Measurements from ENCODE around the gene RALGPS2. TPM values are rescaled to one million over a fixed set of nuclear protein-coding genes. Genes with fewer than 3 reads are reported as not detected.
"Not testable (repeated sequence)": the region's sequence is repeated elsewhere in the genome, so short reads cannot be mapped to it uniquely, and the experiment has no call there.

Gene RALGPS2
- total RNA-seq, 2 experiments from 2014 or later = 1.3 to 1.9 TPM

GRCh38 chr1:178847919-178848318 lies 122.9 kb downstream of the RALGPS2 start:
- CTCF ChIA-PET, POLR2A ChIA-PET: not testable (repeated sequence)

DNA sequence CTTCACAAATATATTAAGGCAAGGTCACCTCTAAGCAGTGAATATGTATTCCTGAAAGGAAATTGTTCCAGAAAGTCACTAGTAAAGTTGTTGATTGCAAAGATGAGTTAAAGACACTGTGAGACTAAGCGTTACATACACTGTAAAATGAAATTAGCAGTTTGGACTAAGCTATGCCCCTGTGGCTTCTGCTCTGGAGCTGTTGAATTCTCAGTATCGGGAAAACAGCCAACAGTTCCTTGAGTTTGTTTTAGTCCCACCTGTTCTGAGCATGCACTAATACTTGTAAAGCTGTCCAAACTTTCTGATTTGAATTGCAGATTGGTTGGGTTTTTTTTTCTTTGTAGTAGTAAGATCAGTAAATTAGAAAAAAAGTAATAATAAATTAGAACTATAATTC lies 124.9 kb downstream of the RALGPS2 start:
- POLR2A ChIA-PET = no interaction called here
- CTCF ChIA-PET = no interaction called here

DNA sequence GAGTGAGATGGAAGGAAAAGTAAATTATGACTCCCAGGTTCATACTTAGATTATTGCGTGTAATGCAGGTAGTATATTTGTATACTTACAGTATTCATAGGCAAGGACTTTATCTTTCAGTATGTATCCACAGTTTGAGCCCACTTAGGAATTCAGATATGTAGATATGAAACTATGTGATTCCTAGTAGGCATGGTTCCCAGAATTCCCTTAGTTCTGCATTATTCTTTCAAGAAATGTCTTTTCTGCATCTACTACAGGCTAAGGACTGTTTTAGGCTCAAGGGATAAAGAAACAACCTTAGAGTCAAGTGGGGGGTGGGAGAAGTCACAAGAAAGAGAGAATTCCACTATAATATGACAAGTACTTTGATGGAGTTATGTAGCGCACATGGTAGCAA lies 132.1 kb downstream of the RALGPS2 start:
- POLR2A ChIA-PET = no interaction called here
- CTCF ChIA-PET = no interaction called here

DNA sequence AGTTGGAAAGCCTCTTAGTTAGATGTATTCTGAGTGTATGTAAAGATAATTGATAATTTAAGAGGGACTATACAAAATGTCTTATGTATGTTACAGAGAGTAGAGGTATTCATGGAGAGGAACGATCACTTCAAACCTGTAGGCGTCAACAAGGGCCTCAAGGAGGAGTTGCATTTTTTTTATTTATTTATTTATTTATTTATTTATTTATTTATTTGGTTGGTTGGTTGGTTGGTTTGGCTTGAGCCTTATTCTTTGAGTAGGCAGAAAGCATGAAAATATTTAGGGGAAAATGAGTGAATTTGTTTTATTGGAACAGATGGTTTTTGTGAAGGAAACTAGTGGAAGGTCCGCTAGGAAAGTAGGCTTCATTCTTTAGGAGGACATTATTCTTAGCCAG lies 137.4 kb downstream of the RALGPS2 start:
- CTCF ChIA-PET = no interaction called here
- POLR2A ChIA-PET = no interaction called here

- ChIA-PET CTCF (no interaction called here), POLR2A (no interaction called here)
Observed at GRCh38 chr1:178862864-178863263, 137.8 kb downstream of the RALGPS2 start.

GRCh38 chr1:178864326-178864725 lies 139.3 kb downstream of the RALGPS2 start:
- CTCF ChIA-PET = no interaction called here

GRCh38 chr1:178867670-178868069 lies 142.6 kb downstream of the RALGPS2 start:
- CTCF ChIA-PET = no interaction called here

More at GRCh38 chr1:178864326-178864725, 139.3 kb downstream of the RALGPS2 start:
- POLR2A ChIA-PET = no interaction called here

GRCh38 chr1:178868706-178869105 lies 143.7 kb downstream of the RALGPS2 start:
- ChIA-PET POLR2A (no interaction called here), CTCF (no interaction called here)

More at GRCh38 chr1:178867670-178868069, 142.6 kb downstream of the RALGPS2 start:
- POLR2A ChIA-PET = no interaction called here

- ChIA-PET POLR2A (no interaction called here), CTCF (no interaction called here)
Observed at GRCh38 chr1:178869119-178869697, 144.2 kb downstream of the RALGPS2 start.

DNA sequence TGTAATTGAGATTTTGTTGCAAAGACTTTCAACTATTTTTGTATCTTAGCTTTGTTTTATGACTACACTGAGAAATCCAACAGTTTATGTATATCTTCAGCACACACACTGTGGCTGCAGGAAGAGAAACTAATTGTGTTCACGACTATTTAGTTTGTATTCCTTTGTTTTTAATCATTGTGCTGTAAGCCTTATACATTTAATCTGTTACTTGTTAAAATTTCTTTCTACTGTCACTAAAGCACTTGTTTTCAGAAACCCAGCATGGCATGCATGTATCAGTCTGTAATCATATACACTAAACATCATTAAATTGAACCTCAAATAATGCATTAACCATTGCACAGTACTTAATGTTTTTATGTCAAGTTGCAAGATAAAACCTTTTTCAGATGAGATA lies 145.2 kb downstream of the RALGPS2 start:
- ChIA-PET CTCF (no interaction called here), POLR2A (no interaction called here)

GRCh38 chr1:178870944-178871343 lies 145.9 kb downstream of the RALGPS2 start, which contains the start of gene ANGPTL1:
ANGPTL1 (minus strand) TSS chr1:178871077; CDS start chr1:178865776, 5,301 bp downstream.
- ChIA-PET POLR2A (no interaction called here), CTCF (no interaction called here)

DNA sequence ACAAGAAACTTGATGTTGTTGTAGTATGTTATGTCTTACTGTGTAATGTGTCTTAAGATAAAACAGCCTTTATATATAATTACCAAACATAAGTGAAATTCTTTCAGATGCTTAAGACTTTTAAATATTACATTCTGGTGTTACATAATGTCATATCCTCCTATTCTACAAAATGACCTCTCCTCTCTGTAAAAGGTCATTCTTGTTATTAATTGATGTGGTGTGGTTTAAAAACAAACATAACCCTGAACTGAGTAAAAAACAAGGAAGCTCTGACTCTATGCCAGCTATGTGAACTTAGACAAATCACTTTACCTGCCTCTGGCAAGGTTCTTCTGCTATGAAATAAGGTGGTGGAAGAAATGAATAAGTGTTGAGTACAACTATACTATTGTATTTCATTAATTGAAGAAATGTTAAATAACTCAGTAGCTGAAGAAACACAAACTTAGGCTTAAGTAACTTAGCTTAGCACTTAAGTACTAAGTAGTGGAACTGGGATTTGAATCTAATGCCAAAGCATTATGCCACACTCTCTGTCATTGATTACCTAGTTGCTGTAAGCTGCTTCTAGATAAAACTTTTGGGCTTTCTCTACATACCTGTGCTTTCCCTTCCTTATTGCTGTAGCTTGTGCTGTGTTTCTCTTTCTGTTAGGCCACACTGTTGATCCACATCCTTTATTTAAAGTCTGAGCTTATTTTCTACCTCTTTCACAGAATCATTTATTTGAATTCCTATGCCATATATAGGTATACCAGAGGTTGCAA lies 146.7 kb downstream of the RALGPS2 start:
- CTCF ChIA-PET = no interaction called here
- POLR2A ChIA-PET = no interaction called here

- CTCF ChIA-PET = interaction anchor here (0.5 kb wide), 1 partner anchor 131 kb away, joined by 3 read pairs; no protein-coding TSS in a partner anchor
- POLR2A ChIA-PET = no interaction called here
Observed at GRCh38 chr1:178874966-178875365, 149.9 kb downstream of the RALGPS2 start.

DNA sequence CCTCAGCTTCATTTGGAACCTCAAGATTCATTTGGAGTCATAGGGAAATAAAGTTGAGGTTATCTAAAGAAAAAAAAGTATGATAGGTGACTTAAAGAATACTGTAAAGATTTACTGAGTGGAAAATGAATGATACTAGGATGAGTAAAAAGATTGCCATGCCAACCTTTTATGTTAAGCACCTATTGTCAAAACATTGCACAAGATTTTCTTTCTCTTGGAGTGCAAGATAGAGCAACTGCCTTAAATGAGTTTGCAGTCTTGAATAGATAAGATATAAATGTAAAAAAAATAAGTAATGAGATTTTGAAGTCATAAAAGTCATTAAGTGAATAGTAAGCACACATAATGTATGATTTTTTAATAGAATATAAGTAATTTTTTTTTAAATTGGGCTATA lies 150.9 kb downstream of the RALGPS2 start:
- POLR2A ChIA-PET = no interaction called here
- CTCF ChIA-PET = no interaction called here

DNA sequence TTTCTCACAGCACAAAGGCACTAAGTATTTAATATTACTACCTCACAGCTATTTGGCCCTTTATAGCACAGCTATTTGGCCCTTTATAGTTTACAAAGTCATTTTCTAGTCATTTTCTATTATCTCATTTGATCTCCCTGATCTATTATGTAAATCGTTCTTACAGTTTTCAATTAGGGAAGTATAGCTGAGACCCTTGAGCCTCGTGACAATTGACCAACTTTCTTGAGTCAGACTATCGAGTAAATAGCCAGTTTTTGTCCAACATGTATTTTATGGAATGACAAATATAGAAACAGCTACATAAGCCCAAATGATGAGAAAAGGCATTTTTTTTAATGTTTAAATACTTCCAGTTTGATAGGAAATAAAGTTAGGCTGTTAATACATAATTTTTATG lies 152.9 kb downstream of the RALGPS2 start:
- ChIA-PET CTCF (no interaction called here), POLR2A (no interaction called here)

GRCh38 chr1:178881950-178882349 lies 156.9 kb downstream of the RALGPS2 start:
- POLR2A ChIA-PET = no interaction called here
- CTCF ChIA-PET = no interaction called here

- CTCF ChIA-PET = no interaction called here
- POLR2A ChIA-PET = no interaction called here
Observed at GRCh38 chr1:178885869-178886268, 160.8 kb downstream of the RALGPS2 start.

- POLR2A ChIA-PET = no interaction called here
- CTCF ChIA-PET = no interaction called here
Observed at GRCh38 chr1:178886551-178886950, 161.5 kb downstream of the RALGPS2 start.

DNA sequence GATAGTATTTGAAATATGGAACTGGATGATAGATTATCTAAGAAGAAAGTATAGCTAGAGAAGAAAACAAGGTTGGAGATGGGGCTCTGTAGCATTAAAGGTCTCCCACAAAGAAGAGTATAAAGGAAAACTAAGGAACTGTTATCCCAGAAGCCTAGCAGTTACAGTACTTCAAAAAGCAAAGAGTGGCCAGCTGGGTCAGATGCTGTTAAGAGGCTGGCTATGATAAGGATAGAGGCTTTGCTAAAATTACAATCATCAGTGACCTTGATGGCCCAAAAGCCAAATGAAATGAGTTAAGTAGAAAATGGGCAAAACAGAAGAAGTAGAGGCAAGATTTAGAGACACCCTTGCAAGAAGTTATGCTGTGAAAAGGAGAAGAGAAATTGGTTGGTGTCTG lies 170.9 kb downstream of the RALGPS2 start:
- POLR2A ChIA-PET = no interaction called here
- CTCF ChIA-PET = no interaction called here

DNA sequence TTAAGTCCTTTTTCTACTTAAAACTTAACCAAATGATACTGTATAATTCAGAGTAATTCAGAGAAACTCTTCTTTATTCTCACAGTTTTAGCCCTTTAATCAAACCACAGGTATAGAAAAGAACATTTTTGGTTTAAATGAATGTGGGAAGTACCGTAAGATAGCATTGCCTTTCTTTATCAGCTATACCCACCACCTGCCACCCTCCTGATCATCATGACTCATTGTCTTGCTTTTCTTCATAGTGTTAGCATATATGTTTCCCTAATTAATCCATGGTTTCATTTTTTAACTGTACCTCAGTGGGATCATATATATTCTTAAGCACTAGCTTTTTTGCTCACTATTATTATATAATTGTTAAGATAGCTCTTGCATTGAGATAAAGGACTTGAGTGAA lies 173.4 kb downstream of the RALGPS2 start:
- POLR2A ChIA-PET = no interaction called here
- CTCF ChIA-PET = no interaction called here

GRCh38 chr1:178899402-178899801 lies 174.4 kb downstream of the RALGPS2 start:
- CTCF ChIA-PET = no interaction called here
- POLR2A ChIA-PET = no interaction called here

Data from activated CD8-positive, alpha-beta memory T cell treated with anti-CD3 and anti-CD28 coated beads for 36 hours (primary cell).